ENCODE measurements around the gene IARS2.
"Not testable (repeated sequence)": the region's sequence is repeated elsewhere in the genome, so short reads cannot be mapped to it uniquely, and the experiment has no call there.

Gene IARS2

GRCh38 chr1:220169887-220170286 is 76.0 kb downstream of the IARS2 start:
- DNase-seq = not testable (repeated sequence)

DNA sequence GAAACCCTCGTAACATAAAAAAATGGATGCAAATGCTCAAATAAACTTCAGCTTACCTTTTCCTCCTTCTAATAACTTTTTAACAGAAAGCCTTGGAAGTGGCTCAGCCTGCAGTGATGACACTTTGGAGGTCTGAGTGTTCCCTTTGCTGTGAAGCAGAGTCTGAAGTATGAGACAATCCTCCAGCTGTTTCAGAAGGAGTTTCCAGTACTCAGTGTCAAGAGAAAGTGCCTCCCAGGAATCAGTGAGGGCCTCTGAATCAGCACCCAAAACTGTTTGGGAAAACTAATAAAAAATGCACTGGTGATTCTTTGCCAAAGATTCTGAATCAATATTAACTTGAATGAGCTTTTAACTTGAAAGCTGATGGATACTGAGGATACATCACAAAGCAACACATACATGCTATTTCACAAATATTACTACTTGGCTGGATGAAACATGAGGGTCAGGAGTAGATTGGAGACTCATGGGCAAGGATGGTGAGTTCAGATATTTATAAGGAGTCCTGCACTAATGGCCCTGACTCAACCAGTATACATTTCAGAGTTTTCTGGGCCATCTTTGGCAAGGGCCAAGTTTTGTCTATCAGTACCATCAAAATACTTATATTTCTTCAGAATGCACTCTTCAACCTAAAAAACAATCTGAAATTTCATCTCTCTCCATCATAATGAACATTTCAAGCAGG is 77.0 kb downstream of the IARS2 start:
- DNase-seq = no peak

DNA sequence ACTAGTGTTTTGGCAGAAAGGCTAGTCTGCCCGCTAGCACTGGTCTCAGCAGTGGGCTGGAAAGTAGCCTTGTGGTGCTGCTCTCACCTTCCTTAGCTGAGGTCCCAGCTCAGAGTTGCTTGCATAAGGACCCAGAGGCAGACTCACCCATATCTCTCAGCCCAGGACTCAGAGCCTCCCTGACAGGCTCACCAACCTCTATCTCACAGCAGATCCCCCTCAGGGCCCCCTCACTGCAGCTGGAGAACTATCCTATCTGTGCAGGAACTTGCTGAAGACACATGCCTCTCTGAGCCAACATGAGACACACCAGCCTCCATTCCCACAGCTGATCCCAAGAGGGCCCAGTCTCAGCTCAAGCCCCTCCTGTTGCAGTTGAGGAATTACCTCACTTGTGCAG is 82.6 kb downstream of the IARS2 start:
- DNase-seq = no peak

DNA sequence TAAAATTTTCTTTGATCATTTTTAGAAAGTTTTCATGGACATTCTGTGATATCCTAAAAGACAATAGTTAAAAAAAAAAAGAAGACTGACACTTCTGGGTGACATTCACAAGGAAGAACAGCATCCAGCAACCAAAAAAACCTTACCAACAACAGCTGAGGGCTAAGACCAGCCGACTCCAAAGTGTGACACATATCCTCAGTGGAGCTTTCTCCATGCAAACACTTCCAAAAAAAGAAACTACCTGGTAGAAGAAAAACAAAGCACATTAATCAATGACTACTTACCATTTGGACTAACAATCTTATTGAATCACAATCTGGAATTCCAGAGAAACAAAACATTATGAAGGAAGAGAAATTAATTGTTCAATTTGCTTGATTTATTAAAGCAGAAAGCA is 88.2 kb downstream of the IARS2 start:
- no peak for DNase-seq

DNA sequence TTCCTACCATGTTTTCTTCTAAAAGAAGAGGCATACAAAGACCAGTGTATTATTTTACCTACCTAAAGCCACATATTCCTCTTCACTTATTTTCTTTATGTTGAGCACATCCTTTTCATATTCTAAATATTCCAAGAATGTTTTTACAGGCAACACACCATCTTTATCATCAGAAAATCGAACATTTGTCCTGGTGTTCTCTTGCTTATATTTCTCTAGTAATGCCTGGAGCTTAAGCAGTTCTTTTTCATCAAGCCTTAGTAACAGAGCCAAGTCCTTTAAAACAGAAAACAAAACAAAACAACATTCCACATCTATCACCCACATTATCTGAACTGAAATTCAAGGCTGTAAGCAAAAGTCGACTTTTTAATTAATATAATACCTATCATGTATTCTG is 88.7 kb downstream of the IARS2 start:
- no peak for DNase-seq

DNA sequence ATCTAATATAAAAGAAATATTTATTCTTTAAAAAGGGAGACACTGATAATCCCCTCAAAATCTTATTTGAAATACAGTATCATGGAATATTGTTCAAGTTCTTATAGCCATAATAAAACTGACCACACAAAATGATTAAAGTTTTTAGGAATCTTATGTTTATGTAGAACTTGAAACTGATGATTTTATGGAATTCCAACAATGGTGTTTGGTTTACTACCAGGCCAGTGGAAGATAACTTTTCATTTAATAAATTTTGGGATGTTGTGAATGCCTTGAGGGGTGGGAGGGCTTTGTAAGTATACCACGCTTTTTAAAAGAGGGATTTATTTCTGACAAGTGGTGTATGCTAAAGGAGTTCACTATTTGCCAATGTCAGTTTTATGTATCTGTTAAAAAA is 90.6 kb downstream of the IARS2 start:
- DNase-seq = no peak

DNA sequence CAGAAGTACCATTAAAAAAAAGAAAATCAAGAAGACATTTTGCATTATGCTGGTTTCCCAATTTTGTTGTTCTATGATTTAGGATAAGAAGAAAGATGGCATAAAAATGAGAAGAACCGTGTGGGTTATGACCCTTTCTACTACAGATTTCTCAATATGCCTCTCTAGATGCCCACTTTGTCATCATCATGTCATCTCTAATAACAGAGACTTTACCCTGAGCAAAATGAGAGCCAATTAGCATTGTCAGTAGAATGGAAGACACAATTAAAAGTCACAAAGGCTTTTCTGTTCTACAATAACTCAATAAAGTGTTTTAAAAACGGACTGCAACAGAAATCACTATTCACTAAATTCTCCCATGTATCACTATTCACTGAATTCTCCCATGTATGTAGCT is 92.8 kb downstream of the IARS2 start:
- no peak for DNase-seq

- DNase-seq = no peak
Observed at GRCh38 chr1:220188538-220188937, 94.6 kb downstream of the IARS2 start.

DNA sequence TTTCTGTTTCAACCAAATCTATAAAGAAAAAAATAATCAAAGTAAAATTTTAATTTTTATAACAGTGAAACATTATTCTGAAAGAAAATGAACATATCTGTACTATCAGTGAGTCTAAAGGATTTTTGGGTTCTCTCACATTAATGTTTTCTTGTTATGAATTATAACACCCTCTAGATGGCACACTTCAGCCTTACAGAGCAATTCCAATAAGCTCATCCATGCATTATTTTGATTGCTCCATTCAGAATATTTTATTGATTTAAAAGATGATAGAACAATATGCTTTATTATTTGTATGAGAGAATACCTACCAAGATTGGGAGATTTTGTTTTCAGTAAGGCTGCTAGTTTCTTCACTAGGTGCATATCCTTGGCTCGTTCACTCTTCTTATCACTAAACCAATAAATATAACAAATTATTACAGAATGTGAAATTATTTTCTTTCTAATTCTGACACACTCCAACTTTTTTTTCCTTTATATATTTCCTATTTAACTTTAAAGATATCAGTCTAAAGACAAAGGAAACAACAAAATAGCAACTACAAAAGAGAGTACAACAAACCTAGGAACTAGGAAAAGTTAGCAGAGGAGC is 95.9 kb downstream of the IARS2 start:
- DNase-seq = peak; percentile 11

DNA sequence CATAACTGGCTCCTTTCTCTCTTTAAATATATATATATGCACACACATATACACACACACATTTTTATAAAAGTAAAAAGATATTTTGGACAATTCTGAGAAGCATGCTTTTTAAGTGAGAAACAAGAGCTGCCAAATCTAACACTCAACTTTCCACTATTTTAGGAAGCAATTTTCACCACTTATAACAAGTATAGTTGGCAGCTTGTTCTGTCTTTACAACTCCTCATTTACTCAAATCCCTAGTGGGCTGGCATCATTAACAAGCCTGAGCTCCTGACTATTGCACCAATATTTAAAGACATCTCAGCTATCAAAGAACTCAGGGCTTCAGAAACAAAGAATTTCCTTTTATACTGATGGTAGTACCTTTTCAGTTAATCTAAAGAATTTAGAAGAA is 101.8 kb downstream of the IARS2 start:
- no peak for DNase-seq
